Fibroblast of lung (primary cell): ENCODE measurements around the gene SIK3.

Source experiments
- CTCF ChIP-seq, 2 donors: IDR thresholded peaks in 1 of 2; conservative IDR thresholded peaks in 1 of 2; 1 replicate in 1 of 2; 2 replicates in 1 of 2; pipeline ENCODE4 v1.5.1; 2011 to 2012; ENCODE audit warnings: low read length in 2 of 2, control low read depth in 1 of 2, inconsistent platforms in 1 of 2, low read depth in 1 of 2, mild to moderate bottlenecking in 1 of 2
- EZH2 ChIP-seq: IDR thresholded peaks from 2 replicates; pipeline ENCODE4 v1.5.1; 2012; ENCODE audit warnings: low read length, control low read depth, mild to moderate bottlenecking; ENCODE audit errors: missing control alignments

- TF ChIP-seq CTCF (conservative IDR thresholded peaks at IDR 0.05 in 1 of 2, IDR thresholded peaks at IDR 0.05 in 1 of 2; ENCODE audit: low read depth in 1 of 2, low read length in 2 of 2): no peak
- no peak for TF ChIP-seq EZH2
Observed at GRCh38 chr11:116838321-116839084, 259.7 kb downstream of the SIK3 start.
